Measurements from ENCODE around the gene STAMBPL1. TPM values are rescaled to one million over a fixed set of nuclear protein-coding genes. Genes with fewer than 3 reads are reported as not detected.

Gene STAMBPL1
- total and polyA plus RNA-seq, 10 donors: 6.2 to 49.4 (median 25.6) TPM

DNA sequence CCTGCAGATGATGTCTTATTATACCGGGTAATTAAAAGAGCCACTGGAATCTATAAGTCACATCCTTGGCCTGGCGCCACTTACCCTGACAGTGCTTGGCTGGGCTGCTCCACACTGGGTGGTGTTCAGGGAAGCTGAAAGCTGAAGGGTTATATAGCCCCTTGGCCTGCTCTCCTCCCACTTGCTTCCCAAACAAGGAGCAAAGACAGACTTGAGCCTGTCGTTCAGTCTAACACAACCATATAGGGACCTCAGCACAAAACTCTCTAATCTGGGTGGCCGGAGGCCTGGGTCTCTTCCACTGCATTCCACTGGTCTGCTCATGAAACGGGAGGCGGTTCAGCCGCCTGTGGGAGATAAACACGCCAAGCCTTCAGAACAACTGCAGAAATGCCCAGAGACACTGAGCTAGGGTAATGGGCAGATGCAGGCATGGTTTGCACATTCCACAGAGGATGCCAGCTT, 72.6 kb downstream of the STAMBPL1 start, which contains the start of gene ACTA2:
Gene ACTA2 (minus strand): TSS at position 127 of the 465 bp plus-strand sequence. CDS start 3,843 bp downstream, outside the sequence.
- H3K4me1 ChIP-seq: peaks cover 0 to 6% (median 0%) of the 10 kb centered on the region in 6 donors
- H3K27me3 ChIP-seq (replicated peaks in 1 of 7): no peaks in the 10 kb centered on the region
- TF ChIP-seq POLR2AphosphoS5 (IDR thresholded peaks at IDR 0.05) (peak in 2 of 3 donors; percentile 74 to 85), POLR2A (IDR thresholded peaks at IDR 0.05) (no peak)
- peak within 1 kb of the TSS; percentile 20 to 77 (median 62) for H3K27ac ChIP-seq
- H3K36me3 ChIP-seq: no peaks in the 10 kb centered on the region
- no peak for DNase-seq
- peak within 1 kb of the TSS in 7 of 8 donors; percentile 1 to 48 (median 33) for H3K4me3 ChIP-seq
- WGBS, 5 donors: 77 to 96% (median 79%) methylated on average over 8 of the region's 8 CpGs
- H3K9me3 ChIP-seq: no peaks in the 10 kb centered on the region
- intact Hi-C loops (cut with DNase I; ENCODE audit: low total_unique reads): no loop called here

DNA sequence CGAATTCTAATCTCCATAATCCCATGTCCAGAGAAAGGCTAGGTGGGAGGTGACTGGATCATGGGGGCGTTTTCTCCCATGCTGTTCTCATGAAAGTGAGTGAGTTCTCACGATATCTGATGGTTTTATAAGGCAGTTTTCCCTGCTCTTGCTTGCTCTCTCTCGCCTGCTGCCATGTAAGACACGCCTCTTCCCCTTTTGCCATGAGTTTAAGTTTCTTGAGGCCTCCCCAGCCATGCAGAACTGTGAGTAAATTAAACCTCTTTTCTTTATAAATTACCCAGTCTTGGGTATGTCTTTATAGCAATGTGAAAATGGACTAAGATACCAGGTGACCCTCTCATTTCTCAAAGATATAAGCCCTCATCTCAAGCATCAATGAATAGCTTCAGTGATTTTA, 73.6 kb downstream of the STAMBPL1 start:
- no peaks in the 10 kb centered on the region for H3K9me3 ChIP-seq
- H3K27ac ChIP-seq: peak overlapping the region in 6 of 8 donors; percentile 26 to 77 (median 61)
- H3K27me3 ChIP-seq (replicated peaks in 1 of 7): no peaks in the 10 kb centered on the region
- H3K36me3 ChIP-seq: no peaks in the 10 kb centered on the region
- peaks cover 0 to 6% (median 0%) of the 10 kb centered on the region in 6 donors for H3K4me1 ChIP-seq
- H3K4me3 ChIP-seq: no peak overlapping the region
- TF ChIP-seq POLR2AphosphoS5 (IDR thresholded peaks at IDR 0.05) (no peak), POLR2A (IDR thresholded peaks at IDR 0.05) (no peak)
- TF ChIP-seq, protein P1, sequence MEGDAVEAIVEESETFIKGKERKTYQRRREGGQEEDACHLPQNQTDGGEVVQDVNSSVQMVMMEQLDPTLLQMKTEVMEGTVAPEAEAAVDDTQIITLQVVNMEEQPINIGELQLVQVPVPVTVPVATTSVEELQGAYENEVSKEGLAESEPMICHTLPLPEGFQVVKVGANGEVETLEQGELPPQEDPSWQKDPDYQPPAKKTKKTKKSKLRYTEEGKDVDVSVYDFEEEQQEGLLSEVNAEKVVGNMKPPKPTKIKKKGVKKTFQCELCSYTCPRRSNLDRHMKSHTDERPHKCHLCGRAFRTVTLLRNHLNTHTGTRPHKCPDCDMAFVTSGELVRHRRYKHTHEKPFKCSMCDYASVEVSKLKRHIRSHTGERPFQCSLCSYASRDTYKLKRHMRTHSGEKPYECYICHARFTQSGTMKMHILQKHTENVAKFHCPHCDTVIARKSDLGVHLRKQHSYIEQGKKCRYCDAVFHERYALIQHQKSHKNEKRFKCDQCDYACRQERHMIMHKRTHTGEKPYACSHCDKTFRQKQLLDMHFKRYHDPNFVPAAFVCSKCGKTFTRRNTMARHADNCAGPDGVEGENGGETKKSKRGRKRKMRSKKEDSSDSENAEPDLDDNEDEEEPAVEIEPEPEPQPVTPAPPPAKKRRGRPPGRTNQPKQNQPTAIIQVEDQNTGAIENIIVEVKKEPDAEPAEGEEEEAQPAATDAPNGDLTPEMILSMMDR (IDR thresholded peaks at IDR 0.05 in 8 of 11, conservative IDR thresholded peaks at IDR 0.05 in 3 of 11): no peak
- WGBS, 5 donors: 87 to 93% (median 90%) methylated on average over 5 of the region's 5 CpGs
- intact Hi-C loops (cut with DNase I; ENCODE audit: low total_unique reads): no loop called here
- DNase-seq: no peak

DNA sequence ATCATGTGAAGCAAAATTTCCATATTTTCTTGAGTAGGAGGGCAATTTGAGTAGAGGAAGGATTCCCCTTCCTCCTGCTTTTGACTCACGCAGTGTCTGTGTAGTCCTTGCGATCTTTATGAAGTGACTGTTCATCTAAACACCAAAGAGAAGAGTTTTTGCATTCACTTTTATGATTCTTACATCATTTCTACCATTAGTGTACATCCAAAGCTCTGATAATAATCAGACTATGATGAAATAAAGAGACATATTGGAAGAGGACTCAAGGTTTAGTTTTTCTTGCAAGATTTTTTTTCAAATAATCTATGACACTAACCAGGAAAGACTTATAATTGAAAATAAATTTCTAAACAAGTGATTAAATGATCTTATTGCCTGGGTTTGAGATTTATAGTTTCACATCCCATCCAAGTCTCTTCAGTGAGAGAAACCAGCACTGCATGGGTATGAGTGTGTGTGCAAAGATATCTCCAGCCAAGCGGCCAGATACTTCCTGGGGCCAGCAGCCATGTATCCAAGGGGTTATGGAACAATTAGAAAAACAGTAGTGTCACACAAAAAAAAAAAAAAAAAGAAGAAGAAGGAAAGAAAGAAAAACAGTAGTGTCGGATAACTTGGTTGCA, 74.5 kb downstream of the STAMBPL1 start:
- TF ChIP-seq, protein P1 (IDR thresholded peaks at IDR 0.05 in 8 of 11, conservative IDR thresholded peaks at IDR 0.05 in 3 of 11): no peak
- TF ChIP-seq POLR2A (IDR thresholded peaks at IDR 0.05): no peak
- no peak for TF ChIP-seq POLR2AphosphoS5 (IDR thresholded peaks at IDR 0.05)
- H3K4me1 ChIP-seq: peaks cover 0 to 6% (median 0%) of the 10 kb centered on the region in 6 donors
- intact Hi-C loops (cut with DNase I; ENCODE audit: low total_unique reads): no loop called here
- H3K9me3 ChIP-seq: no peaks in the 10 kb centered on the region
- H3K27ac ChIP-seq: no peak overlapping the region
- H3K27me3 ChIP-seq (replicated peaks in 1 of 7): no peaks in the 10 kb centered on the region
- WGBS, 5 donors: 75 to 96% (median 94%) methylated on average over 4 of the region's 4 CpGs
- no peaks in the 10 kb centered on the region for H3K36me3 ChIP-seq
- no peak for DNase-seq
- no peak overlapping the region for H3K4me3 ChIP-seq

DNA sequence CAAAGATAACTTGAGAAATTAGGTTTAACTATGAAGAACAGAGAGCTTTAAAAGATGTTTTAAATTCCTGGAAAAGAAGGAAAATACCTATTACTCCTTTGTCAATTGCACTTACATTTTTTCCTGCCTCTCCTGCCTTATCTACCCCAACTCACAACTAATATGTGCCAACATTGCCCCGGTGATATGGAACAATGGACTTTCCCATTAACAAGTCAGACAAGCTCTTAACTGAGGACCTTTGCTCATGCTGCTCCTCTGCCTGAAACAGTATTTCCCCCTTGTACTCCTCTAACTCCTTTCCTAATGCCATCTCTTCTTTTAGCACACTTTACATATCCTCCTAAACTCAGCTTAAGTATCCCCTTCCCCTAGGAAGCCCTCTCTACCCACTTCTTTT, 77.3 kb downstream of the STAMBPL1 start:
- Histone ChIP-seq H3K36me3 (no peaks in the 10 kb centered on the region), H3K4me3 (no peak overlapping the region), H3K9me3 (no peaks in the 10 kb centered on the region), H3K27ac (no peak overlapping the region), H3K4me1 (peaks cover 0 to 13% (median 3%) of the 10 kb centered on the region in 6 donors), H3K27me3 (replicated peaks in 1 of 7) (no peaks in the 10 kb centered on the region)
- TF ChIP-seq, protein P1 (IDR thresholded peaks at IDR 0.05 in 8 of 11, conservative IDR thresholded peaks at IDR 0.05 in 3 of 11): no peak
- no peak for TF ChIP-seq POLR2AphosphoS5 (IDR thresholded peaks at IDR 0.05)
- no peak for TF ChIP-seq POLR2A (IDR thresholded peaks at IDR 0.05)
- DNase-seq: no peak
- 94 to 100% (median 100%) methylated on average over 1 of the region's 1 CpG for WGBS, 5 donors
- intact Hi-C loops (cut with DNase I; ENCODE audit: low total_unique reads): no loop called here
